Neural progenitor cell (in vitro differentiated cells): ENCODE results near the gene PRLH. TPM values are rescaled to one million over a fixed set of nuclear protein-coding genes. Genes with fewer than 3 reads are reported as not detected.

ENCODE experiments used
- DNase-seq: peaks from one replicate; pipeline ENCODE4 v3.0.0-alpha.2; 2016; ENCODE audit warnings: low spot score
- H2AFZ ChIP-seq: fragments of 200-600 bp; sonication (generic); replicated peaks from 2 replicates; pipeline ENCODE4 v1.6.1; 2016; ENCODE audit warnings: antibody characterized with exemption
- H3F3A ChIP-seq: fragments of 200-600 bp; sonication (generic); 2 replicates; pipeline ENCODE4 v1.6.1; 2016; ENCODE audit warnings: antibody characterized with exemption, low read depth
- H3K27ac ChIP-seq: fragments of 200-600 bp; sonication (generic); 2 replicates; pipeline ENCODE4 v1.5.1; 2016; ENCODE audit warnings: mild to moderate bottlenecking
- H3K27me3 ChIP-seq: fragments of 200-600 bp; sonication (generic); 2 replicates; pipeline ENCODE4 v1.6.1; 2016; ENCODE audit warnings: mild to moderate bottlenecking, moderate library complexity
- H3K36me3 ChIP-seq: fragments of 200-600 bp; sonication (generic); 2 replicates; pipeline ENCODE4 v1.5.1; 2016
- H3K4me1 ChIP-seq: fragments of 200-600 bp; sonication (generic); 2 replicates; pipeline ENCODE4 v1.6.1; 2016; ENCODE audit warnings: mixed run types
- H3K4me2 ChIP-seq: fragments of 200-600 bp; sonication (generic); 2 replicates; pipeline ENCODE4 v1.6.1; 2016
- H3K4me3 ChIP-seq: fragments of 200-600 bp; sonication (generic); 2 replicates; pipeline ENCODE4 v1.5.1; 2016
- H3K79me2 ChIP-seq: fragments of 200-600 bp; sonication (generic); 2 replicates; pipeline ENCODE4 v1.6.1; 2016; ENCODE audit warnings: low read depth
- H3K9ac ChIP-seq: fragments of 200-600 bp; sonication (generic); 2 replicates; pipeline ENCODE4 v1.6.1; 2016
- H3K9me3 ChIP-seq: fragments of 200-600 bp; sonication (generic); 2 replicates; pipeline ENCODE4 v1.5.1; 2016; ENCODE audit warnings: low read depth
- H4K20me1 ChIP-seq: fragments of 200-600 bp; sonication (generic); 2 replicates; pipeline ENCODE4 v1.6.1; 2016; ENCODE audit warnings: low read depth
- H3K27ac Mint-ChIP-seq: 3 replicates; pipeline ENCODE4 v1.8.0; 2021; ENCODE audit warnings: mixed read lengths
- H3K27me3 Mint-ChIP-seq: 2 replicates; pipeline ENCODE4 v1.8.0; 2022; ENCODE audit warnings: low read depth, mild to moderate bottlenecking, inconsistent platforms, moderate library complexity, mixed read lengths; ENCODE audit not compliant: insufficient read depth
- H3K36me3 Mint-ChIP-seq: 3 replicates; pipeline ENCODE4 v1.8.0; 2021; ENCODE audit warnings: mixed read lengths
- H3K4me1 Mint-ChIP-seq: 3 replicates; pipeline ENCODE4 v1.8.0; 2021; ENCODE audit warnings: mixed read lengths
- H3K4me3 Mint-ChIP-seq: 3 replicates; pipeline ENCODE4 v1.8.0; 2021; ENCODE audit warnings: mild to moderate bottlenecking, moderate library complexity, mixed read lengths
- H3K9me3 Mint-ChIP-seq: 3 replicates; pipeline ENCODE4 v1.8.0; 2020; ENCODE audit warnings: mixed read lengths
- EZH2 ChIP-seq: fragments of 200-600 bp; sonication (generic); IDR thresholded peaks from 2 replicates; pipeline ENCODE4 v1.6.1; 2017; ENCODE audit warnings: antibody characterized with exemption, mild to moderate bottlenecking, moderate library complexity
- EZH2phosphoT487 ChIP-seq: fragments of 200-600 bp; sonication (generic); IDR thresholded peaks from 2 replicates; pipeline ENCODE4 v1.6.1; 2017; ENCODE audit warnings: antibody characterized with exemption
- total RNA-seq: library from RNA; depleted of rRNA; stranded (reverse); fragments of >200 nt; gene quantifications from 2 replicates; pipeline ENCODE4 v1.2.3, GENCODE V29; 2015; ENCODE audit warnings: low replicate concordance
- TF ChIP-seq, protein P1 (sequence below): fragments of 200-600 bp; sonication (generic); IDR thresholded peaks from 2 replicates; pipeline ENCODE4 v1.5.1; 2017; ENCODE audit warnings: antibody characterized with exemption, mild to moderate bottlenecking

The PRLH gene
- total RNA-seq, 1 donor from 2014 or later, result not detected

DNA sequence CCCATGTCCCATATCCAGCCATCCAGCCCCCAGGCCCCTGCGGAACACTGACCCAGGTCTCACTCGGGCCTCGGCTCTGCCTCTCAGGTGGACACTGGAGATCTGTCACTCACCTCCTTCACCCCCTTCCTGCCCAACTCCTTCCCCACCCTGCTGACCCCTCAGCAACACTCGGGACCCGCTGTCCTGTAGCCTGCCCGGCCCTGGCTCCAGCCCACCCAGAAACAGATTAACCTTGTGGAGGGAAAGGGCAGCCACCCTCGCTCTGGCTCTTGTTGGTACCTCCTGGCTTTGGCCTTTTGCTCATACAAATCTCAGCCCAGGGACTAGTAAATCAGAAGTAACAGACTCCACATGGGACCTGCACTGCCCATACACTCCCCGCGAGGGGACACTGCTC is 29.8 kb upstream of the PRLH start:
- no peak overlapping the region for H3K27ac ChIP-seq
- H3K79me2 ChIP-seq, result no peaks in the 10 kb centered on the region
- H3K9me3 Mint-ChIP-seq, result no peaks in the 10 kb centered on the region
- no peak overlapping the region for H3K4me3 Mint-ChIP-seq
- no peak overlapping the region for H3K9ac ChIP-seq
- H3K36me3 Mint-ChIP-seq, result no peaks in the 10 kb centered on the region
- no peak overlapping the region for H3K4me3 ChIP-seq
- TF ChIP-seq, protein P1, sequence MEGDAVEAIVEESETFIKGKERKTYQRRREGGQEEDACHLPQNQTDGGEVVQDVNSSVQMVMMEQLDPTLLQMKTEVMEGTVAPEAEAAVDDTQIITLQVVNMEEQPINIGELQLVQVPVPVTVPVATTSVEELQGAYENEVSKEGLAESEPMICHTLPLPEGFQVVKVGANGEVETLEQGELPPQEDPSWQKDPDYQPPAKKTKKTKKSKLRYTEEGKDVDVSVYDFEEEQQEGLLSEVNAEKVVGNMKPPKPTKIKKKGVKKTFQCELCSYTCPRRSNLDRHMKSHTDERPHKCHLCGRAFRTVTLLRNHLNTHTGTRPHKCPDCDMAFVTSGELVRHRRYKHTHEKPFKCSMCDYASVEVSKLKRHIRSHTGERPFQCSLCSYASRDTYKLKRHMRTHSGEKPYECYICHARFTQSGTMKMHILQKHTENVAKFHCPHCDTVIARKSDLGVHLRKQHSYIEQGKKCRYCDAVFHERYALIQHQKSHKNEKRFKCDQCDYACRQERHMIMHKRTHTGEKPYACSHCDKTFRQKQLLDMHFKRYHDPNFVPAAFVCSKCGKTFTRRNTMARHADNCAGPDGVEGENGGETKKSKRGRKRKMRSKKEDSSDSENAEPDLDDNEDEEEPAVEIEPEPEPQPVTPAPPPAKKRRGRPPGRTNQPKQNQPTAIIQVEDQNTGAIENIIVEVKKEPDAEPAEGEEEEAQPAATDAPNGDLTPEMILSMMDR, result no peak
- TF ChIP-seq EZH2, result no peak
- no peak for TF ChIP-seq EZH2phosphoT487
- no peaks in the 10 kb centered on the region for H3K36me3 ChIP-seq
- no peaks in the 10 kb centered on the region for H4K20me1 ChIP-seq
- H3K27ac Mint-ChIP-seq, result no peak overlapping the region
- peaks cover 11% of the 10 kb centered on the region for H3K27me3 Mint-ChIP-seq
- H2AFZ ChIP-seq, result no peak overlapping the region
- no peaks in the 10 kb centered on the region for H3F3A ChIP-seq
- peaks cover 18% of the 10 kb centered on the region for H3K4me1 Mint-ChIP-seq
- no peaks in the 10 kb centered on the region for H3K27me3 ChIP-seq
- H3K9me3 ChIP-seq, result no peaks in the 10 kb centered on the region
- peaks cover 6% of the 10 kb centered on the region for H3K4me1 ChIP-seq
- H3K4me2 ChIP-seq, result no peak overlapping the region
- no peak for DNase-seq

DNA sequence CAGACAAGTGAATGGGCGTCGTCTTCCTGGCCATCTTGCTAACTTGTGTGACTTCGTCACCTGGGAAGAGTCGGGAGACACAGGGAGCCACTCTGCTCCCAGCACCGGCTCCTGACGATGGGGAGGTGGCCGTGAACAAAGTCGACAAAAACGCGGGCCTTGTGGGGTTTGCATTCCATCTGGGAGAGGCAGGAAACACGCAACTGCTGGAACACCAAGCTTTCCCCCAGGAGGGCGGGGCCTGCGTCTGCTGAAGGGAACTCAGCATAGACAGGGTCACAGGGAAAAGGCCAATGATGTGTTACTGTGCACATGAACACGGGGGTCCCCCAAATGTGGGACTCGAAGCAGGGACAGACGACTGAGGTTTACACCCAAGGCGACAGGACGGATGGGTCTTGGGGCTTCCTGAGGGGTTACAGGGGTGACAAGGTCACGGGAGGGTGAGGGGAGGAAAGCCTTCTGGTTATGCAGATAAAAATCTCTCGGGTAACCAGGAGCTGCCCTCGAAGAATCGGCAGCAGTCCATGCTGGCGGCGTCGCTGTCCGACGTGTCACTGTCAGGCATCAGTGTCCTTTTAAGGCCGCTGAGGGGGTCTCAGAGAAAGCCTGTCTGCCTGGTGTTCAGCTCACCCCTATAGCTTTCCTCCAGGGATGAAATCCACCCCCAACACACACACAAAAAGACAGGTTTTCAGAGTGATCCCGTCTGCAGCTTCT is 28.2 kb upstream of the PRLH start:
- no peak overlapping the region for H2AFZ ChIP-seq
- Mint-ChIP-seq H3K36me3 (no peaks in the 10 kb centered on the region), H3K4me3 (no peak overlapping the region), H3K27ac (peak overlapping the region; percentile 90), H3K27me3 (peaks cover 13% of the 10 kb centered on the region), H3K9me3 (no peaks in the 10 kb centered on the region), H3K4me1 (peaks cover 19% of the 10 kb centered on the region)
- no peak overlapping the region for H3K27ac ChIP-seq
- no peaks in the 10 kb centered on the region for H4K20me1 ChIP-seq
- H3F3A ChIP-seq, result no peaks in the 10 kb centered on the region
- H3K4me1 ChIP-seq, result peaks cover 6% of the 10 kb centered on the region
- DNase-seq, result no peak
- H3K36me3 ChIP-seq, result no peaks in the 10 kb centered on the region
- no peaks in the 10 kb centered on the region for H3K9me3 ChIP-seq
- H3K9ac ChIP-seq, result no peak overlapping the region
- H3K27me3 ChIP-seq, result no peaks in the 10 kb centered on the region
- H3K4me3 ChIP-seq, result no peak overlapping the region
- H3K79me2 ChIP-seq, result no peaks in the 10 kb centered on the region
- H3K4me2 ChIP-seq, result no peak overlapping the region
- TF ChIP-seq, protein P1, result no peak
- no peak for TF ChIP-seq EZH2phosphoT487
- TF ChIP-seq EZH2, result no peak

DNA sequence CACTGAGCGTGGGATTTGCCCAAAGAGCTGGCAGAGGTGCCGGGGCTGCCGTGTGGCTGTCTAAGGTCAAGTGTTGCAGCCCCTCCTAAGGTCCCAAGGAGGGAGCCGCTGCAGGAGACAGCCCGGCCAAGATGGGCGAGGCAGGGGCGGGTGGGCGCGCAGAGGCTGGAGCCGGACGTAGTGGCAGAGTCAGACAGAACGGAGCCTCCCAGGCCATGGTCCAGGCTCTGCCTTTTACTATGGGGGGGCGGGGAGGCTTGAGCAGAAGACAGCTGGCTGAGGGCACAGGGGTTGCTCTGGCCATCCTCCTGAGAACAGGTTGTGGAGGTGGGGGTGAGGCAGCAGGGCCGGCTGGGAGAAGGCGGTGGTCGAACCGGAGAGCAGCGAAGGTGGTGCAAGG is 27.5 kb upstream of the PRLH start:
- H3K9ac ChIP-seq, result no peak overlapping the region
- H4K20me1 ChIP-seq, result no peaks in the 10 kb centered on the region
- no peaks in the 10 kb centered on the region for H3K36me3 ChIP-seq
- Mint-ChIP-seq H3K27me3 (peaks cover 13% of the 10 kb centered on the region), H3K4me1 (peaks cover 19% of the 10 kb centered on the region), H3K27ac (no peak overlapping the region), H3K4me3 (no peak overlapping the region), H3K36me3 (no peaks in the 10 kb centered on the region), H3K9me3 (no peaks in the 10 kb centered on the region)
- H3K79me2 ChIP-seq, result no peaks in the 10 kb centered on the region
- no peak overlapping the region for H3K4me2 ChIP-seq
- H3K27ac ChIP-seq, result no peak overlapping the region
- no peaks in the 10 kb centered on the region for H3K27me3 ChIP-seq
- H3K9me3 ChIP-seq, result no peaks in the 10 kb centered on the region
- H2AFZ ChIP-seq, result no peak overlapping the region
- no peak for DNase-seq
- no peak overlapping the region for H3K4me3 ChIP-seq
- no peaks in the 10 kb centered on the region for H3F3A ChIP-seq
- TF ChIP-seq EZH2 (no peak), EZH2phosphoT487 (no peak)
- TF ChIP-seq, protein P1, result no peak
- H3K4me1 ChIP-seq, result peaks cover 6% of the 10 kb centered on the region
